H1 (cell line): ENCODE results near the gene TMTC2. TPM values are rescaled to one million over a fixed set of nuclear protein-coding genes. Genes with fewer than 3 reads are reported as not detected.

Experiments
- GTF2F1 ChIP-seq: IDR thresholded peaks from 2 replicates; pipeline ENCODE4 v1.6.1; 2012; ENCODE audit warnings: low read depth, low read length, improper control_type of control experiment, borderline replicate concordance
- RNF2 ChIP-seq: fragments of 200-900, 300-1000 bp; sonication (generic); IDR thresholded peaks from 2 replicates; pipeline ENCODE4 v1.7.1; 2016; ENCODE audit warnings: borderline replicate concordance, low read depth, mild to moderate bottlenecking, antibody characterized with exemption, low read length; ENCODE audit not compliant: poor library complexity, severe bottlenecking; ENCODE audit errors: missing control alignments
- RXRA ChIP-seq: IDR thresholded peaks from 2 replicates; pipeline ENCODE4 v1.6.1; 2011; ENCODE audit warnings: low read depth, mild to moderate bottlenecking, low read length, moderate library complexity; ENCODE audit not compliant: insufficient read depth
- polyA plus RNA-seq, 7 experiments: library from polyadenylated mRNA; depleted of rRNA in 3 of 7; stranded (reverse) in 5 of 7; unstranded in 2 of 7; fragments of >200 nt in 5 of 7; fragments of 200-250 nt in 2 of 7; gene quantifications; 1 replicate in 5 of 7; 2 replicates in 1 of 7; 4 replicates in 1 of 7; pipeline versions ENCODE4 v1.2.1 to v1.2.3, GENCODE V29; 2011 to 2013; ENCODE audit warnings: missing spikeins in 2 of 7, mixed read lengths in 2 of 7
- total RNA-seq: library from RNA; stranded (reverse); fragmentation: NEBNext Ultra II Directional; extraction: Animal tissue kit (Norgen Biotek cat#: 25700); gene quantifications from 2 replicates; pipeline ENCODE4 v1.2.1, GENCODE V29; 2021
- TF ChIP-seq, protein P1 (sequence below): fragments of 300-600 bp; sonication (generic); IDR thresholded peaks from 2 replicates; pipeline ENCODE4 v1.7.1; 2012; ENCODE audit warnings: low read length, moderate library complexity, mild to moderate bottlenecking, inconsistent platforms; ENCODE audit not compliant: insufficient replicate concordance

The TMTC2 gene
- total and polyA plus RNA-seq, 2 of the 8 experiments (the other 6 are each of a cell fraction or from before 2014, with no cell fraction given) = 2.3 to 3.9 TPM

DNA sequence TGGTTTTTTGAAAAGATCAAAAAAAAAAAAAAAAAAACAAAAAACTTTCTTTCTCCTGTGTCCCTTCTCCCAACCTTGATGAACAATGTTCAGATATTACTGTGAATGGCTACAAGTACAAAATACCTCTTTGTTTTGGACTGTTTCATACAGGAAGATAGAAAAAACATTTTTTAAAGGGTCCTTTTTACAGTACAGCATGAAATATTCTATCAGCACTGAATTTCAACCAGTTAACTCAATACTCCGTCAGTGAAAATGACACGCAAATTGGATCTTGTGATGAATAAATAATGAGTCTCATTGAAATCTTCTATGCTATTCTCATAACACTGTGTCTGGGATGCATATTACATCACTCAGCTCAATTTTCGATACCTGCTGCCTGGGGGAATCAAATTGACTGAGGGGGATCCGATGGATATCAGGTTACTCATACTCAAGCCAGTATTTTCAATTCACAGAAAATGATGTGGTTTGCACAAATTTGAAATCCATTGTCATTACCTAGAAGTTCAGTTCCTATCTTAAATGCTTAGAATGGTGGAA lies 179.6 kb downstream of the TMTC2 start (continued):
- TF ChIP-seq, protein P1, sequence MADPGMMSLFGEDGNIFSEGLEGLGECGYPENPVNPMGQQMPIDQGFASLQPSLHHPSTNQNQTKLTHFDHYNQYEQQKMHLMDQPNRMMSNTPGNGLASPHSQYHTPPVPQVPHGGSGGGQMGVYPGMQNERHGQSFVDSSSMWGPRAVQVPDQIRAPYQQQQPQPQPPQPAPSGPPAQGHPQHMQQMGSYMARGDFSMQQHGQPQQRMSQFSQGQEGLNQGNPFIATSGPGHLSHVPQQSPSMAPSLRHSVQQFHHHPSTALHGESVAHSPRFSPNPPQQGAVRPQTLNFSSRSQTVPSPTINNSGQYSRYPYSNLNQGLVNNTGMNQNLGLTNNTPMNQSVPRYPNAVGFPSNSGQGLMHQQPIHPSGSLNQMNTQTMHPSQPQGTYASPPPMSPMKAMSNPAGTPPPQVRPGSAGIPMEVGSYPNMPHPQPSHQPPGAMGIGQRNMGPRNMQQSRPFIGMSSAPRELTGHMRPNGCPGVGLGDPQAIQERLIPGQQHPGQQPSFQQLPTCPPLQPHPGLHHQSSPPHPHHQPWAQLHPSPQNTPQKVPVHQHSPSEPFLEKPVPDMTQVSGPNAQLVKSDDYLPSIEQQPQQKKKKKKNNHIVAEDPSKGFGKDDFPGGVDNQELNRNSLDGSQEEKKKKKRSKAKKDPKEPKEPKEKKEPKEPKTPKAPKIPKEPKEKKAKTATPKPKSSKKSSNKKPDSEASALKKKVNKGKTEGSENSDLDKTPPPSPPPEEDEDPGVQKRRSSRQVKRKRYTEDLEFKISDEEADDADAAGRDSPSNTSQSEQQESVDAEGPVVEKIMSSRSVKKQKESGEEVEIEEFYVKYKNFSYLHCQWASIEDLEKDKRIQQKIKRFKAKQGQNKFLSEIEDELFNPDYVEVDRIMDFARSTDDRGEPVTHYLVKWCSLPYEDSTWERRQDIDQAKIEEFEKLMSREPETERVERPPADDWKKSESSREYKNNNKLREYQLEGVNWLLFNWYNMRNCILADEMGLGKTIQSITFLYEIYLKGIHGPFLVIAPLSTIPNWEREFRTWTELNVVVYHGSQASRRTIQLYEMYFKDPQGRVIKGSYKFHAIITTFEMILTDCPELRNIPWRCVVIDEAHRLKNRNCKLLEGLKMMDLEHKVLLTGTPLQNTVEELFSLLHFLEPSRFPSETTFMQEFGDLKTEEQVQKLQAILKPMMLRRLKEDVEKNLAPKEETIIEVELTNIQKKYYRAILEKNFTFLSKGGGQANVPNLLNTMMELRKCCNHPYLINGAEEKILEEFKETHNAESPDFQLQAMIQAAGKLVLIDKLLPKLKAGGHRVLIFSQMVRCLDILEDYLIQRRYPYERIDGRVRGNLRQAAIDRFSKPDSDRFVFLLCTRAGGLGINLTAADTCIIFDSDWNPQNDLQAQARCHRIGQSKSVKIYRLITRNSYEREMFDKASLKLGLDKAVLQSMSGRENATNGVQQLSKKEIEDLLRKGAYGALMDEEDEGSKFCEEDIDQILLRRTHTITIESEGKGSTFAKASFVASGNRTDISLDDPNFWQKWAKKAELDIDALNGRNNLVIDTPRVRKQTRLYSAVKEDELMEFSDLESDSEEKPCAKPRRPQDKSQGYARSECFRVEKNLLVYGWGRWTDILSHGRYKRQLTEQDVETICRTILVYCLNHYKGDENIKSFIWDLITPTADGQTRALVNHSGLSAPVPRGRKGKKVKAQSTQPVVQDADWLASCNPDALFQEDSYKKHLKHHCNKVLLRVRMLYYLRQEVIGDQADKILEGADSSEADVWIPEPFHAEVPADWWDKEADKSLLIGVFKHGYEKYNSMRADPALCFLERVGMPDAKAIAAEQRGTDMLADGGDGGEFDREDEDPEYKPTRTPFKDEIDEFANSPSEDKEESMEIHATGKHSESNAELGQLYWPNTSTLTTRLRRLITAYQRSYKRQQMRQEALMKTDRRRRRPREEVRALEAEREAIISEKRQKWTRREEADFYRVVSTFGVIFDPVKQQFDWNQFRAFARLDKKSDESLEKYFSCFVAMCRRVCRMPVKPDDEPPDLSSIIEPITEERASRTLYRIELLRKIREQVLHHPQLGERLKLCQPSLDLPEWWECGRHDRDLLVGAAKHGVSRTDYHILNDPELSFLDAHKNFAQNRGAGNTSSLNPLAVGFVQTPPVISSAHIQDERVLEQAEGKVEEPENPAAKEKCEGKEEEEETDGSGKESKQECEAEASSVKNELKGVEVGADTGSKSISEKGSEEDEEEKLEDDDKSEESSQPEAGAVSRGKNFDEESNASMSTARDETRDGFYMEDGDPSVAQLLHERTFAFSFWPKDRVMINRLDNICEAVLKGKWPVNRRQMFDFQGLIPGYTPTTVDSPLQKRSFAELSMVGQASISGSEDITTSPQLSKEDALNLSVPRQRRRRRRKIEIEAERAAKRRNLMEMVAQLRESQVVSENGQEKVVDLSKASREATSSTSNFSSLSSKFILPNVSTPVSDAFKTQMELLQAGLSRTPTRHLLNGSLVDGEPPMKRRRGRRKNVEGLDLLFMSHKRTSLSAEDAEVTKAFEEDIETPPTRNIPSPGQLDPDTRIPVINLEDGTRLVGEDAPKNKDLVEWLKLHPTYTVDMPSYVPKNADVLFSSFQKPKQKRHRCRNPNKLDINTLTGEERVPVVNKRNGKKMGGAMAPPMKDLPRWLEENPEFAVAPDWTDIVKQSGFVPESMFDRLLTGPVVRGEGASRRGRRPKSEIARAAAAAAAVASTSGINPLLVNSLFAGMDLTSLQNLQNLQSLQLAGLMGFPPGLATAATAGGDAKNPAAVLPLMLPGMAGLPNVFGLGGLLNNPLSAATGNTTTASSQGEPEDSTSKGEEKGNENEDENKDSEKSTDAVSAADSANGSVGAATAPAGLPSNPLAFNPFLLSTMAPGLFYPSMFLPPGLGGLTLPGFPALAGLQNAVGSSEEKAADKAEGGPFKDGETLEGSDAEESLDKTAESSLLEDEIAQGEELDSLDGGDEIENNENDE = no peak
- TF ChIP-seq RXRA = no peak
- no peak for TF ChIP-seq RNF2
- no peak for TF ChIP-seq GTF2F1
- TF ChIP-seq, all 59 proteins: peak for 0
